H1 (cell line): ENCODE results near the gene DUSP2. TPM values are rescaled to one million over a fixed set of nuclear protein-coding genes. Genes with fewer than 3 reads are reported as not detected.

Source experiments
- CTCF ChIA-PET: fragments of 300-600 bp; sonication (Branson Sonifier 250); formaldehyde crosslinking; loops from one replicate; lab custom pipeline; 2021; ENCODE audit not compliant: partially characterized antibody; lab: Charles Lee
- POLR2A ChIA-PET: fragments of 300-600 bp; sonication (Branson Sonifier 250); formaldehyde crosslinking; loops from one replicate; lab custom pipeline; 2021; ENCODE audit warnings: inconsistent platforms; ENCODE audit not compliant: partially characterized antibody; lab: Charles Lee
- DNase-seq, 2 experiments: peaks; one replicate each; pipeline versions ENCODE4 v3.0.0 to v3.0.0-alpha.2; 2010 to 2022; ENCODE audit warnings: low spot score in 2 of 2, low read depth in 1 of 2, mixed read lengths in 1 of 2
- FAIRE-seq: peaks from 2 replicates; lab custom pipeline; 2011; peaks lifted over from hg19 to GRCh38; lab: Jason Lieb, UNC
- H2AFZ ChIP-seq: 2 replicates; pipeline ENCODE4 v1.8.1; 2012; ENCODE audit warnings: low read length, inconsistent platforms
- H2AK5ac ChIP-seq: 2 replicates; pipeline ENCODE4 v1.6.1; 2013; ENCODE audit warnings: low read depth, low read length
- H2BK120ac ChIP-seq: replicated peaks from 2 replicates; pipeline ENCODE3; 2013; ENCODE audit warnings: low read depth, low read length, inconsistent platforms
- H2BK12ac ChIP-seq: 2 replicates; pipeline ENCODE4 v1.6.1; 2013; ENCODE audit warnings: low read depth, low read length
- H2BK15ac ChIP-seq: 2 replicates; pipeline ENCODE4 v1.6.1; 2013; ENCODE audit warnings: low read length
- H2BK20ac ChIP-seq: 2 replicates; pipeline ENCODE4 v1.6.1; 2013; ENCODE audit warnings: low read length
- H2BK5ac ChIP-seq: 2 replicates; pipeline ENCODE4 v1.6.1; 2013; ENCODE audit warnings: low read depth, low read length
- H3K14ac ChIP-seq: 2 replicates; pipeline ENCODE4 v1.6.1; 2013; ENCODE audit warnings: inconsistent platforms; ENCODE audit not compliant: insufficient read length
- H3K18ac ChIP-seq: 2 replicates; pipeline ENCODE4 v1.6.1; 2013; ENCODE audit warnings: low read length; ENCODE audit errors: extremely low read depth
- H3K23ac ChIP-seq: 2 replicates; pipeline ENCODE4 v1.6.1; 2013; ENCODE audit warnings: inconsistent platforms; ENCODE audit not compliant: insufficient read length
- H3K23me2 ChIP-seq: 2 replicates; pipeline ENCODE4 v1.6.1; 2013; ENCODE audit warnings: low read depth, low read length
- H3K27ac ChIP-seq: 2 replicates; pipeline ENCODE4 v1.6.1; 2011; ENCODE audit warnings: low read depth, low read length, inconsistent platforms
- H3K27me3 ChIP-seq, 4 experiments: replicated peaks in 1 of 4; 1 replicate in 1 of 4; 2 replicates in 3 of 4; pipeline versions ENCODE4 v1.6.1 to v1.8.1; 2011 to 2013; ENCODE audit warnings: low read length in 3 of 4, mild to moderate bottlenecking in 3 of 4, inconsistent platforms in 2 of 4, mixed read lengths in 2 of 4, moderate library complexity in 1 of 4; ENCODE audit not compliant: control insufficient read depth in 3 of 4, insufficient read depth in 3 of 4; ENCODE audit errors: extremely low read depth in 1 of 4
- H3K36me3 ChIP-seq, 4 experiments: 2 replicates each; pipeline versions ENCODE4 v1.6.1 to v1.8.1; 2011 to 2013; ENCODE audit warnings: mild to moderate bottlenecking in 4 of 4, low read length in 3 of 4, moderate library complexity in 2 of 4, control low read depth in 1 of 4, inconsistent platforms in 1 of 4; ENCODE audit not compliant: insufficient read depth in 4 of 4, control insufficient read depth in 2 of 4
- H3K4ac ChIP-seq: replicated peaks from 2 replicates; pipeline ENCODE3; 2013; ENCODE audit warnings: low read length, low read depth, mixed read lengths, inconsistent platforms; ENCODE audit not compliant: insufficient read length
- H3K4me1 ChIP-seq, 4 experiments: replicated peaks in 1 of 4; 1 replicate in 1 of 4; 2 replicates in 3 of 4; pipeline versions ENCODE4 v1.6.1 to v1.8.1; 2011 to 2013; ENCODE audit warnings: low read length in 3 of 4, inconsistent platforms in 2 of 4, mixed read lengths in 1 of 4; ENCODE audit not compliant: insufficient read depth in 4 of 4, control insufficient read depth in 3 of 4
- H3K4me2 ChIP-seq, 2 experiments: 2 replicates each; pipeline versions ENCODE4 v1.6.1 to v1.8.1; 2011 to 2013; ENCODE audit warnings: low read depth in 2 of 2, low read length in 2 of 2, control low read depth in 1 of 2, inconsistent platforms in 1 of 2, mild to moderate bottlenecking in 1 of 2; ENCODE audit not compliant: insufficient read depth in 1 of 2
- H3K4me3 ChIP-seq, 4 experiments: fragments of 200-600, 300-600 bp in 1 of 4; sonication (generic), shearing (Covaris generic), sonication (Bioruptor Twin) in 1 of 4; 2 replicates each; pipeline versions ENCODE4 v1.5.1 to v1.8.1; 2011 to 2016; ENCODE audit warnings: low read length in 4 of 4, low read depth in 3 of 4, control low read depth in 2 of 4, inconsistent platforms in 2 of 4, mild to moderate bottlenecking in 2 of 4, mixed read lengths in 1 of 4, moderate library complexity in 1 of 4; ENCODE audit not compliant: insufficient read depth in 2 of 4; ENCODE audit errors: extremely low read depth in 1 of 4
- H3K56ac ChIP-seq: replicated peaks from 2 replicates; pipeline ENCODE3; 2013; ENCODE audit warnings: low read depth, mild to moderate bottlenecking, mixed read lengths, low read length, inconsistent platforms; ENCODE audit not compliant: insufficient read length
- H3K79me1 ChIP-seq: 2 replicates; pipeline ENCODE4 v1.6.1; 2013; ENCODE audit warnings: low read depth, low read length, control low read depth
- H3K79me2 ChIP-seq, 2 experiments: 2 replicates each; pipeline versions ENCODE4 v1.6.1 to v1.8.1; 2012 to 2013; ENCODE audit warnings: low read length in 2 of 2, mild to moderate bottlenecking in 2 of 2, inconsistent platforms in 1 of 2; ENCODE audit not compliant: insufficient read depth in 2 of 2, control insufficient read depth in 1 of 2
- H3K9ac ChIP-seq, 4 experiments: replicated peaks in 1 of 4; 1 replicate in 1 of 4; 2 replicates in 3 of 4; pipeline versions ENCODE4 v1.6.1 to v1.8.1; 2011 to 2013; ENCODE audit warnings: low read depth in 3 of 4, low read length in 3 of 4, control low read depth in 2 of 4, mild to moderate bottlenecking in 2 of 4, moderate library complexity in 2 of 4, inconsistent platforms in 1 of 4; ENCODE audit errors: extremely low read depth in 1 of 4
- H3K9me3 ChIP-seq, 2 experiments: 2 replicates each; pipeline versions ENCODE4 v1.6.1 to v1.8.1; 2012 to 2013; ENCODE audit warnings: mild to moderate bottlenecking in 2 of 2, moderate library complexity in 2 of 2, control low read depth in 1 of 2, inconsistent platforms in 1 of 2, low read depth in 1 of 2, low read length in 1 of 2, mixed read lengths in 1 of 2; ENCODE audit not compliant: insufficient read depth in 2 of 2
- H4K20me1 ChIP-seq, 2 experiments: replicated peaks in 1 of 2; 2 replicates each; pipeline versions ENCODE3 to v1.8.1; 2011 to 2013; ENCODE audit warnings: inconsistent platforms in 2 of 2, low read length in 2 of 2, mild to moderate bottlenecking in 1 of 2; ENCODE audit not compliant: insufficient read depth in 2 of 2, control insufficient read depth in 1 of 2
- H4K5ac ChIP-seq: 2 replicates; pipeline ENCODE4 v1.6.1; 2013; ENCODE audit warnings: low read length, low read depth, mixed read lengths, inconsistent platforms; ENCODE audit not compliant: insufficient read length
- H4K8ac ChIP-seq: 2 replicates; pipeline ENCODE4 v1.8.0; 2013; ENCODE audit warnings: mild to moderate bottlenecking, moderate library complexity, low read length, inconsistent platforms; ENCODE audit not compliant: insufficient read depth; ENCODE audit errors: extremely low read depth
- H4K91ac ChIP-seq: replicated peaks from 2 replicates; pipeline ENCODE3; 2013; ENCODE audit warnings: low read length, mixed read lengths, inconsistent platforms; ENCODE audit not compliant: insufficient read length
- ATF2 ChIP-seq: IDR thresholded peaks from 2 replicates; pipeline ENCODE4 v1.6.1; 2012; ENCODE audit warnings: low read length, inconsistent platforms
- CBX5 ChIP-seq: fragments of 300-800, 300-1000 bp; sonication (generic); IDR thresholded peaks from 2 replicates; pipeline ENCODE4 v1.7.1; 2016; ENCODE audit warnings: antibody characterized with exemption, low read length, low read depth
- RNF2 ChIP-seq: fragments of 200-900, 300-1000 bp; sonication (generic); IDR thresholded peaks from 2 replicates; pipeline ENCODE4 v1.7.1; 2016; ENCODE audit warnings: borderline replicate concordance, low read depth, mild to moderate bottlenecking, antibody characterized with exemption, low read length; ENCODE audit not compliant: poor library complexity, severe bottlenecking; ENCODE audit errors: missing control alignments
- TAF7 ChIP-seq: optimal IDR thresholded peaks from 2 replicates; pipeline ENCODE3; 2011; ENCODE audit warnings: low read depth, mild to moderate bottlenecking, inconsistent platforms, low read length, moderate library complexity, borderline replicate concordance
- TEAD4 ChIP-seq: IDR thresholded peaks from 2 replicates; pipeline ENCODE4 v1.6.1; 2012; ENCODE audit warnings: low read depth, low read length, inconsistent platforms, mixed read lengths
- WGBS, 2 experiments: shearing (Covaris generic) in 1 of 2; methylation state at CpG; one replicate each; pipeline versions ENCODE4 v1.1.6 to v1.1.7; 2013 to 2015; ENCODE audit warnings: low lambda C conversion rate in 2 of 2, mixed read lengths in 2 of 2, inconsistent platforms in 1 of 2, low coverage in 1 of 2, missing lambda C conversion rate in 1 of 2; ENCODE audit not compliant: insufficient replicate concordance in 2 of 2, insufficient coverage in 1 of 2, insufficient read length in 1 of 2; ENCODE audit errors: extremely low coverage in 1 of 2, missing lambda C conversion rate in 1 of 2; 5-methylcytosine and 5-hydroxymethylcytosine counted together
- polyA plus RNA-seq, 7 experiments: library from polyadenylated mRNA; depleted of rRNA in 3 of 7; stranded (reverse) in 5 of 7; unstranded in 2 of 7; fragments of >200 nt in 5 of 7; fragments of 200-250 nt in 2 of 7; gene quantifications; 1 replicate in 5 of 7; 2 replicates in 1 of 7; 4 replicates in 1 of 7; pipeline versions ENCODE4 v1.2.1 to v1.2.3, GENCODE V29; 2011 to 2013; ENCODE audit warnings: missing spikeins in 2 of 7, mixed read lengths in 2 of 7
- total RNA-seq: library from RNA; stranded (reverse); fragmentation: NEBNext Ultra II Directional; extraction: Animal tissue kit (Norgen Biotek cat#: 25700); gene quantifications from 2 replicates; pipeline ENCODE4 v1.2.1, GENCODE V29; 2021
- TF ChIP-seq, protein P1 (sequence below), 3 experiments: IDR thresholded peaks; 1 replicate in 2 of 3; 2 replicates in 1 of 3; pipeline versions ENCODE4 v1.5.1 to v1.6.1; 2011; ENCODE audit warnings: low read length in 3 of 3, mild to moderate bottlenecking in 3 of 3, inconsistent platforms in 2 of 3, low read depth in 1 of 3, moderate library complexity in 1 of 3; ENCODE audit not compliant: insufficient read depth in 1 of 3; ENCODE audit errors: control extremely low read depth in 1 of 3

DUSP2 gene
- total and polyA plus RNA-seq, 2 of the 8 experiments (the other 6 are each of a cell fraction or from before 2014, with no cell fraction given), result 10.1 to 10.4 TPM

DNA sequence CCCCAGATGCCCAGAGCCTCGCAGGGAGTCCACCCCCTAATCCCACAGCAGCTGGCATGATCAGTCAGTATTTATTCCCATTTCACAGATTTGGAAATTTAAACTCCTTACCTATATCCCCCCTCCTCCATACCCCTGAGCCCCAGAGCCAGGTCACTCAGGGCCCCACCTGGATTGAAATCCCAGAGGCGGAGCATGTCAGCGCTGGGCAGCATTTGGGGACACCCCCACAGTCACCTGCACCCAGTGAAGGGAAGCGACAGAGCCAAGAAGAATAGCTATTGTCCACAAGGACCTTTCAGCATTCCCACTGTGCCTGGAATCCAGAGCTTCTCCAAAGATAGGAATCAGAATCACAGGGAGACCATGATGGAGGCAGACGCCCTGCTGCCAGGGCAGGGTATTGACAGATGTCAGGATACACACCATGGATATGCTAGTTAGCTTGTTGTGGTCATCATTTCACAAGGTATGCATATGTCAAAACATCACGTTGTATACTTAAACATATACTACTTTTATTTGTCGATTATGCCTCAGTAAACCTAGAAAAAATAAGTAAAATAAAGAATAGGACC, 6.0 kb downstream of the DUSP2 start:
- no peaks in the 10 kb centered on the region for H4K20me1 ChIP-seq
- no peak overlapping the region for H3K18ac ChIP-seq
- H2BK12ac ChIP-seq, result no peak overlapping the region
- FAIRE-seq, result no peak
- no peak overlapping the region for H3K14ac ChIP-seq
- H3K79me2 ChIP-seq, result no peaks in the 10 kb centered on the region
- H3K4ac ChIP-seq, result no peak overlapping the region
- no peak overlapping the region for H2BK15ac ChIP-seq
- H3K4me3 ChIP-seq, result 0 out of 8 replicates have a peak overlapping the region, but pooled peaks of 1 of the 4 experiments have one; percentile 3
- no peak overlapping the region for H3K56ac ChIP-seq
- H3K36me3 ChIP-seq, result no peaks in the 10 kb centered on the region
- peaks cover 0 to 2% (median under 1%) of the 10 kb centered on the region in 4 experiments; a peak in 4 of 7 replicates for H3K27me3 ChIP-seq
- no peak overlapping the region for H2BK5ac ChIP-seq
- H4K91ac ChIP-seq, result no peak overlapping the region
- CTCF ChIA-PET, result interaction anchor here (0.6 to 13.4 kb wide), 40 partner anchors 9 to 268 kb away, joined by 3 to 155 read pairs (median 5); partner anchors contain the start of genes ANKRD36C and CIAO1
- H3K27ac ChIP-seq, result no peak overlapping the region
- no peak overlapping the region for H2BK20ac ChIP-seq
- WGBS, 2 experiments, result 66% methylated on average over 7 of the region's 7 CpGs; no CpG with 5 or more reads in 1 of the 2 experiments
- H3K79me1 ChIP-seq, result no peaks in the 10 kb centered on the region
- TF ChIP-seq, protein P1, sequence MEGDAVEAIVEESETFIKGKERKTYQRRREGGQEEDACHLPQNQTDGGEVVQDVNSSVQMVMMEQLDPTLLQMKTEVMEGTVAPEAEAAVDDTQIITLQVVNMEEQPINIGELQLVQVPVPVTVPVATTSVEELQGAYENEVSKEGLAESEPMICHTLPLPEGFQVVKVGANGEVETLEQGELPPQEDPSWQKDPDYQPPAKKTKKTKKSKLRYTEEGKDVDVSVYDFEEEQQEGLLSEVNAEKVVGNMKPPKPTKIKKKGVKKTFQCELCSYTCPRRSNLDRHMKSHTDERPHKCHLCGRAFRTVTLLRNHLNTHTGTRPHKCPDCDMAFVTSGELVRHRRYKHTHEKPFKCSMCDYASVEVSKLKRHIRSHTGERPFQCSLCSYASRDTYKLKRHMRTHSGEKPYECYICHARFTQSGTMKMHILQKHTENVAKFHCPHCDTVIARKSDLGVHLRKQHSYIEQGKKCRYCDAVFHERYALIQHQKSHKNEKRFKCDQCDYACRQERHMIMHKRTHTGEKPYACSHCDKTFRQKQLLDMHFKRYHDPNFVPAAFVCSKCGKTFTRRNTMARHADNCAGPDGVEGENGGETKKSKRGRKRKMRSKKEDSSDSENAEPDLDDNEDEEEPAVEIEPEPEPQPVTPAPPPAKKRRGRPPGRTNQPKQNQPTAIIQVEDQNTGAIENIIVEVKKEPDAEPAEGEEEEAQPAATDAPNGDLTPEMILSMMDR (IDR thresholded peaks at IDR 0.05; ENCODE audit: control extremely low read depth in 1 of 3, insufficient read depth in 1 of 3, low read depth in 1 of 3, low read length in 3 of 3), result peak in 1 of 3 experiments; percentile 21; a peak in 1 of 4 replicates
- no peak for TF ChIP-seq RNF2
- peak; percentile 32; the same call in 1 of the 2 replicates for TF ChIP-seq TEAD4
- TF ChIP-seq ATF2, result no peak
- TF ChIP-seq CBX5, result no peak
- TF ChIP-seq TAF7, result no peak
- H2BK120ac ChIP-seq, result no peak overlapping the region
- peaks cover under 1% of the 10 kb centered on the region for H3K23me2 ChIP-seq
- no peak for DNase-seq
- no peaks in the 10 kb centered on the region for H3K9me3 ChIP-seq
- peak overlapping the region in 1 of 2 experiments; percentile 2; a peak in 1 of 4 replicates for H3K4me2 ChIP-seq
- no peak overlapping the region for H2AK5ac ChIP-seq
- POLR2A ChIA-PET, result interaction anchor here (0.7 to 2.1 kb wide), 6 partner anchors 9 to 129 kb away, joined by 3 to 11 read pairs (median 4); no protein-coding TSS in a partner anchor
- H3K9ac ChIP-seq, result no peak overlapping the region
- H3K23ac ChIP-seq, result no peak overlapping the region
- no peak overlapping the region for H2AFZ ChIP-seq
- H3K4me1 ChIP-seq, result peaks cover 0 to 20% (median 10%) of the 10 kb centered on the region in 4 experiments; a peak in 6 of 7 replicates
- H4K8ac ChIP-seq, result no peak overlapping the region
- no peak overlapping the region for H4K5ac ChIP-seq
